RPMI8226 (cell line): ENCODE results near the gene SAMD9.
A peak's percentile ranks its signal among the peaks of the same experiment; 100 is the strongest.
"Not testable (repeated sequence)": the region's sequence is repeated elsewhere in the genome, so short reads cannot be mapped to it uniquely, and the experiment has no call there.

Source experiments
- DNase-seq: peaks from one replicate; pipeline ENCODE4 v3.0.0-alpha.2; 2015

SAMD9 gene

GRCh38 chr7:93117852-93118530 is at the start of gene SAMD9:
SAMD9 (minus strand) TSS chr7:93117979; CDS start chr7:93106097, 11,882 bp downstream.
- DNase-seq = peak; percentile 89

GRCh38 chr7:93165447-93165846 is 47.7 kb upstream of the SAMD9 start:
- DNase-seq = peak; percentile 51

- no peak for DNase-seq
Observed at GRCh38 chr7:93164766-93165165, 47.0 kb upstream of the SAMD9 start.

- no peak for DNase-seq
Observed at GRCh38 chr7:93161181-93161762, 43.5 kb upstream of the SAMD9 start.

- no peak for DNase-seq
Observed at GRCh38 chr7:93160410-93160809, 42.6 kb upstream of the SAMD9 start.

- no peak for DNase-seq
Observed at GRCh38 chr7:93159490-93159889, 41.7 kb upstream of the SAMD9 start.

GRCh38 chr7:93156884-93157283 is 39.1 kb upstream of the SAMD9 start:
- DNase-seq = no peak

- no peak for DNase-seq
Observed at GRCh38 chr7:93150200-93150835, 32.5 kb upstream of the SAMD9 start.

- DNase-seq = no peak
Observed at GRCh38 chr7:93148727-93149126, 30.9 kb upstream of the SAMD9 start.

GRCh38 chr7:93148144-93148543 is 30.4 kb upstream of the SAMD9 start, which contains the start of gene SAMD9L:
SAMD9L (minus strand) TSS chr7:93148385; CDS start chr7:93135971, 12,414 bp downstream.
- peak; percentile 61 for DNase-seq

- peak; percentile 85 for DNase-seq
Observed at GRCh38 chr7:93147363-93147762, 29.6 kb upstream of the SAMD9 start.

- DNase-seq = peak; percentile 19
Observed at GRCh38 chr7:93146472-93147141, 28.8 kb upstream of the SAMD9 start.

GRCh38 chr7:93146036-93146435 is 28.3 kb upstream of the SAMD9 start:
- DNase-seq = no peak

- DNase-seq = no peak
Observed at GRCh38 chr7:93145354-93145753, 27.6 kb upstream of the SAMD9 start.

GRCh38 chr7:93142127-93142526 is 24.3 kb upstream of the SAMD9 start:
- DNase-seq = no peak

GRCh38 chr7:93140582-93141191 is 22.9 kb upstream of the SAMD9 start:
- no peak for DNase-seq

- no peak for DNase-seq
Observed at GRCh38 chr7:93138576-93138975, 20.8 kb upstream of the SAMD9 start.

GRCh38 chr7:93133005-93133404 is 15.2 kb upstream of the SAMD9 start:
- DNase-seq = no peak

GRCh38 chr7:93132216-93132615 is 14.4 kb upstream of the SAMD9 start:
- DNase-seq = no peak

GRCh38 chr7:93126954-93127353 is 9.2 kb upstream of the SAMD9 start:
- DNase-seq = not testable (repeated sequence)

- DNase-seq = not testable (repeated sequence)
Observed at GRCh38 chr7:93123532-93123931, 5.8 kb upstream of the SAMD9 start.

GRCh38 chr7:93120592-93121549 is 3.1 kb upstream of the SAMD9 start:
- no peak for DNase-seq
